NT2/D1 (cell line): Measurements from ENCODE around the gene CACNA1C.

Source experiments
- YY1 ChIP-seq: IDR thresholded peaks from 2 replicates; pipeline ENCODE4 v1.6.1; 2011; ENCODE audit not compliant: insufficient read length, insufficient read depth
- ZNF274 ChIP-seq: IDR thresholded peaks from 2 replicates; pipeline ENCODE4 v1.6.1; 2011; ENCODE audit warnings: mild to moderate bottlenecking, low read depth, low read length

DNA sequence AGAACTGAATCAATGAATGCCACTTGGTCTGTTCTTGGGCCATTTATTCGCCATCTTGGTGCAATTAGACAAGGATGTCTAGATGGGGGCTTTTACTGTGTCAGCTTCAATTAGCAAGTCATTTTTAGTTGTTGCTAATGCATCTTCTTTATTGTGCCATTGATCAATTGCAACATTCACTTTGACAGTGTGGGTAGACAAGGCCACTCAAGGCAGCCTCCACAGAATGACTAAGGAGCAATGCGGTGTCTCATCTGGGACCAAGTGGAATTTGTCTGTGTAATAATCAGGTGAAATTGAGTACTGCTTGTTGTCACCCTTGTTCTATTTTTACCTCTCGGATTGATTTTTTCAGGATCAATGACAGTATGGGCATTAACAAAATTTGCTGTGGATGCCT is 275.9 kb downstream of the CACNA1C start:
- TF ChIP-seq YY1 (no peak), ZNF274 (no peak)
